Epithelial cell of proximal tubule (primary cell): Measurements from ENCODE around the gene ZNHIT1. TPM values are rescaled to one million over a fixed set of nuclear protein-coding genes. Genes with fewer than 3 reads are reported as not detected.
A peak's percentile ranks its signal among the peaks of the same experiment; 100 is the strongest.

Experiments
- DNase-seq: peaks from one replicate; pipeline ENCODE4 v3.0.0-alpha.2; 2011; ENCODE audit warnings: low read depth
- H3K4me3 ChIP-seq: 2 replicates; pipeline ENCODE4 v1.5.1; 2011; ENCODE audit warnings: low read depth, mild to moderate bottlenecking, low read length
- CTCF ChIP-seq: conservative IDR thresholded peaks from 2 replicates; pipeline ENCODE4 v1.5.1; 2012; ENCODE audit warnings: low read depth, mild to moderate bottlenecking, low read length
- total RNA-seq: library from RNA; depleted of rRNA; stranded (reverse); fragments of >200 nt; gene quantifications from 2 replicates; pipeline ENCODE4 v1.2.3, GENCODE V29; 2015

Gene ZNHIT1
- total RNA-seq, 1 donor from 2014 or later, result 129 TPM

- TF ChIP-seq CTCF, result no peak
- no peak overlapping the region for H3K4me3 ChIP-seq
- DNase-seq, result no peak
These were observed 9.2 kb upstream of the ZNHIT1 start for GRCh38 chr7:101208794-101209193.

GRCh38 chr7:101210143-101210542 is 7.8 kb upstream of the ZNHIT1 start:
- no peak overlapping the region for H3K4me3 ChIP-seq
- no peak for TF ChIP-seq CTCF
- DNase-seq, result no peak

GRCh38 chr7:101211501-101211900 is 6.5 kb upstream of the ZNHIT1 start:
- H3K4me3 ChIP-seq, result no peak overlapping the region
- no peak for DNase-seq
- no peak for TF ChIP-seq CTCF

GRCh38 chr7:101212014-101212413 is 6.0 kb upstream of the ZNHIT1 start:
- no peak for TF ChIP-seq CTCF
- no peak for DNase-seq
- H3K4me3 ChIP-seq, result no peak overlapping the region

GRCh38 chr7:101216001-101216859 is 1.7 kb upstream of the ZNHIT1 start:
- TF ChIP-seq CTCF, result no peak
- no peak for DNase-seq
- peak overlapping the region; percentile 68 for H3K4me3 ChIP-seq

- TF ChIP-seq CTCF, result peak; percentile 20
- DNase-seq, result no peak
- H3K4me3 ChIP-seq, result peak overlapping the region; percentile 68
These were observed 1.0 kb upstream of the ZNHIT1 start for GRCh38 chr7:101216860-101217387.
